CD8-positive, alpha-beta memory T cell (primary cell): ENCODE results near the gene LRRN2. TPM values are rescaled to one million over a fixed set of nuclear protein-coding genes. Genes with fewer than 3 reads are reported as not detected.

Experiments
- CTCF ChIA-PET: fragments of 350-600 bp; sonication (Branson Sonifier 250); formaldehyde crosslinking; loops from one replicate; lab custom pipeline; 2021; ENCODE audit warnings: antibody characterized with exemption; lab: Charles Lee
- POLR2A ChIA-PET: fragments of 350-600 bp; sonication (Branson Sonifier 250); formaldehyde crosslinking; loops from one replicate; lab custom pipeline; 2021; ENCODE audit warnings: antibody characterized with exemption; lab: Charles Lee
- DNase-seq, 5 donors: peaks; one replicate each; pipeline versions ENCODE4 v3.0.0 to v3.0.0-alpha.2; 2020 to 2022; ENCODE audit warnings: mixed read lengths in 1 of 5
- H3K27ac ChIP-seq: one replicate; pipeline ENCODE4 v1.7.0; 2013; ENCODE audit warnings: low read depth, mild to moderate bottlenecking, low read length, moderate library complexity
- H3K27me3 ChIP-seq: 2 replicates; pipeline ENCODE4 v1.7.0; 2013; ENCODE audit warnings: low read length, mild to moderate bottlenecking; ENCODE audit not compliant: insufficient read depth, poor library complexity, severe bottlenecking
- H3K36me3 ChIP-seq: 2 replicates; pipeline ENCODE4 v1.7.0; 2013; ENCODE audit warnings: mild to moderate bottlenecking, low read length, moderate library complexity; ENCODE audit not compliant: insufficient read depth
- H3K4me1 ChIP-seq: 2 replicates; pipeline ENCODE4 v1.7.0; 2013; ENCODE audit warnings: mild to moderate bottlenecking, low read length, moderate library complexity; ENCODE audit not compliant: insufficient read depth
- H3K4me3 ChIP-seq: 2 replicates; pipeline ENCODE4 v1.7.0; 2013; ENCODE audit warnings: mild to moderate bottlenecking, low read length
- H3K9me3 ChIP-seq: 2 replicates; pipeline ENCODE4 v1.7.0; 2013; ENCODE audit warnings: mild to moderate bottlenecking, low read length
- H3K27ac Mint-ChIP-seq, 8 donors: one replicate each; pipeline ENCODE4 v1.8.0; 2020 to 2021; ENCODE audit warnings: mixed read lengths in 8 of 8, mild to moderate bottlenecking in 6 of 8, inconsistent platforms in 3 of 8, moderate library complexity in 3 of 8
- H3K27me3 Mint-ChIP-seq, 2 donors: one replicate each; pipeline ENCODE4 v1.8.0; 2020 to 2021; ENCODE audit warnings: mixed read lengths in 2 of 2, mild to moderate bottlenecking in 1 of 2, moderate library complexity in 1 of 2
- H3K36me3 Mint-ChIP-seq, 3 donors: one replicate each; pipeline ENCODE4 v1.8.0; 2020 to 2021; ENCODE audit warnings: mixed read lengths in 3 of 3, inconsistent platforms in 1 of 3, mild to moderate bottlenecking in 1 of 3
- H3K4me1 Mint-ChIP-seq, 3 donors: one replicate each; pipeline ENCODE4 v1.8.0; 2020 to 2021; ENCODE audit warnings: mixed read lengths in 3 of 3, inconsistent platforms in 1 of 3, mild to moderate bottlenecking in 1 of 3
- H3K4me3 Mint-ChIP-seq, 7 donors: one replicate each; pipeline ENCODE4 v1.8.0; 2020 to 2021; ENCODE audit warnings: mixed read lengths in 7 of 7, mild to moderate bottlenecking in 6 of 7, moderate library complexity in 4 of 7, inconsistent platforms in 2 of 7
- H3K9me3 Mint-ChIP-seq, 5 donors: one replicate each; pipeline ENCODE4 v1.8.0; 2020 to 2022; ENCODE audit warnings: mixed read lengths in 5 of 5, mild to moderate bottlenecking in 3 of 5, moderate library complexity in 2 of 5, inconsistent platforms in 1 of 5
- polyA plus RNA-seq: library from polyadenylated mRNA; unstranded; fragments of 300-500 nt; fragmentation: Illumina TruSeq; gene quantifications from one replicate; pipeline ENCODE4 v1.2.3, GENCODE V29; 2021
- total RNA-seq, 2 experiments: library from RNA; stranded (reverse); gene quantifications; one replicate each; pipeline ENCODE4 v1.2.3, GENCODE V29; 2021

Gene LRRN2
- total and polyA plus RNA-seq, 3 experiments from 2014 or later, result not detected

DNA sequence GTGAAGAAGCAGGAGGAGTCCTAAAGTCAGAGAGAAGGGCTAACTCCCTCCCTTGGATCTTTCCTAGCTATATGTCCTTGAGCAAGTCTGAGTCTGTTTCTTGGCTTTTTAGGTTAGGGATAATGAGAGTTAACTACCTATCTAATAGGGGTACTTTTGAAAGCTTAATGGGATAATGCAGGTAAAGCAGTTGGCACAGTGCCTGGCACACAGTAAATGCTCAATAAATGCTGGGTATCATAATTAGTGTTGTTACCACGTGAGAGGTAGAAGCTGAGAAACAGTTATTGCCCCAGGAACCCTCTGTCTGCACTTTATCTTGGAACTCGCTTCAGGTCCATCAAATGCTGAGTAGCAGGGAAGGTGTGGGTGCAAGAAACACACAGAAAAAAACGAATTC is 5.5 kb downstream of the LRRN2 start:
- H3K9me3 Mint-ChIP-seq, result no peaks in the 10 kb centered on the region
- no peaks in the 10 kb centered on the region for H3K4me1 ChIP-seq
- H3K27me3 ChIP-seq, result no peaks in the 10 kb centered on the region
- H3K27ac ChIP-seq, result no peak overlapping the region
- H3K4me3 ChIP-seq, result no peak overlapping the region
- no peaks in the 10 kb centered on the region for H3K36me3 ChIP-seq
- DNase-seq, result no peak
- H3K4me3 Mint-ChIP-seq, result no peak overlapping the region
- H3K9me3 ChIP-seq, result no peaks in the 10 kb centered on the region
- H3K27ac Mint-ChIP-seq, result no peak overlapping the region
- peaks cover 20 to 59% of the 10 kb centered on the region in 2 donors for H3K27me3 Mint-ChIP-seq
- H3K4me1 Mint-ChIP-seq, result peaks cover 0 to 9% (median 2%) of the 10 kb centered on the region in 3 donors
- no peaks in the 10 kb centered on the region for H3K36me3 Mint-ChIP-seq
- POLR2A ChIA-PET, result no interaction called here
- CTCF ChIA-PET, result no interaction called here

- Mint-ChIP-seq H3K27ac (no peak overlapping the region), H3K4me1 (no peaks in the 10 kb centered on the region), H3K27me3 (peaks cover 14 to 49% of the 10 kb centered on the region in 2 donors), H3K4me3 (no peak overlapping the region), H3K9me3 (no peaks in the 10 kb centered on the region), H3K36me3 (no peaks in the 10 kb centered on the region)
- Histone ChIP-seq H3K4me1 (no peaks in the 10 kb centered on the region), H3K27ac (no peak overlapping the region), H3K4me3 (no peak overlapping the region), H3K9me3 (no peaks in the 10 kb centered on the region), H3K27me3 (no peaks in the 10 kb centered on the region), H3K36me3 (no peaks in the 10 kb centered on the region)
- ChIA-PET POLR2A (no interaction called here), CTCF (interaction anchor here (1.0 kb wide), 1 partner anchor 9 kb away, joined by 3 read pairs; no protein-coding TSS in a partner anchor)
- DNase-seq, result no peak
Observed at GRCh38 chr1:204678721-204679475, 6.6 kb downstream of the LRRN2 start.

GRCh38 chr1:204677864-204678263 is 7.7 kb downstream of the LRRN2 start:
- Histone ChIP-seq H3K27ac (no peak overlapping the region), H3K4me3 (no peak overlapping the region), H3K27me3 (no peaks in the 10 kb centered on the region), H3K9me3 (no peaks in the 10 kb centered on the region), H3K4me1 (no peaks in the 10 kb centered on the region), H3K36me3 (no peaks in the 10 kb centered on the region)
- peak overlapping the region in 1 of 8 donors; percentile 28 for H3K27ac Mint-ChIP-seq
- H3K36me3 Mint-ChIP-seq, result no peaks in the 10 kb centered on the region
- POLR2A ChIA-PET, result no interaction called here
- no peaks in the 10 kb centered on the region for H3K4me1 Mint-ChIP-seq
- no peaks in the 10 kb centered on the region for H3K9me3 Mint-ChIP-seq
- peaks cover 12 to 42% of the 10 kb centered on the region in 2 donors for H3K27me3 Mint-ChIP-seq
- DNase-seq, result no peak
- H3K4me3 Mint-ChIP-seq, result no peak overlapping the region
- CTCF ChIA-PET, result interaction anchor here (1.0 kb wide), 1 partner anchor 10 kb away, joined by 3 read pairs; no protein-coding TSS in a partner anchor

- Histone ChIP-seq H3K9me3 (no peaks in the 10 kb centered on the region), H3K36me3 (no peaks in the 10 kb centered on the region), H3K4me3 (no peak overlapping the region), H3K27me3 (no peaks in the 10 kb centered on the region), H3K27ac (no peak overlapping the region), H3K4me1 (no peaks in the 10 kb centered on the region)
- POLR2A ChIA-PET, result no interaction called here
- CTCF ChIA-PET, result interaction anchor here (1.2 kb wide), 1 partner anchor 34 kb away, joined by 3 read pairs; no protein-coding TSS in a partner anchor
- Mint-ChIP-seq H3K4me3 (no peak overlapping the region), H3K36me3 (no peaks in the 10 kb centered on the region), H3K27ac (no peak overlapping the region), H3K9me3 (no peaks in the 10 kb centered on the region), H3K4me1 (no peaks in the 10 kb centered on the region), H3K27me3 (peaks cover 10 to 31% of the 10 kb centered on the region in 2 donors)
- no peak for DNase-seq
Observed at GRCh38 chr1:204676043-204676442, 9.5 kb downstream of the LRRN2 start.

- no peak overlapping the region for H3K4me3 ChIP-seq
- Mint-ChIP-seq H3K9me3 (no peaks in the 10 kb centered on the region), H3K4me1 (no peaks in the 10 kb centered on the region), H3K36me3 (no peaks in the 10 kb centered on the region), H3K4me3 (no peak overlapping the region), H3K27me3 (peaks cover 8 to 23% of the 10 kb centered on the region in 2 donors), H3K27ac (peak overlapping the region in 1 of 8 donors; percentile 53)
- DNase-seq, result no peak
- H3K9me3 ChIP-seq, result no peaks in the 10 kb centered on the region
- POLR2A ChIA-PET, result no interaction called here
- no peaks in the 10 kb centered on the region for H3K4me1 ChIP-seq
- CTCF ChIA-PET, result no interaction called here
- no peaks in the 10 kb centered on the region for H3K36me3 ChIP-seq
- H3K27ac ChIP-seq, result no peak overlapping the region
- no peaks in the 10 kb centered on the region for H3K27me3 ChIP-seq
Observed at GRCh38 chr1:204673909-204674649, 11.5 kb downstream of the LRRN2 start.

- Histone ChIP-seq H3K36me3 (no peaks in the 10 kb centered on the region), H3K4me3 (no peak overlapping the region), H3K4me1 (no peaks in the 10 kb centered on the region), H3K9me3 (no peaks in the 10 kb centered on the region), H3K27me3 (no peaks in the 10 kb centered on the region), H3K27ac (peak overlapping the region; percentile 7)
- H3K36me3 Mint-ChIP-seq, result no peaks in the 10 kb centered on the region
- H3K4me3 Mint-ChIP-seq, result no peak overlapping the region
- CTCF ChIA-PET, result no interaction called here
- no peak overlapping the region for H3K27ac Mint-ChIP-seq
- POLR2A ChIA-PET, result no interaction called here
- DNase-seq, result no peak
- H3K27me3 Mint-ChIP-seq, result peaks cover 4 to 16% of the 10 kb centered on the region in 2 donors
- no peaks in the 10 kb centered on the region for H3K9me3 Mint-ChIP-seq
- no peaks in the 10 kb centered on the region for H3K4me1 Mint-ChIP-seq
Observed at GRCh38 chr1:204673209-204673608, 12.3 kb downstream of the LRRN2 start.

- H3K27ac Mint-ChIP-seq, result no peak overlapping the region
- ChIA-PET POLR2A (no interaction called here), CTCF (no interaction called here)
- H3K9me3 Mint-ChIP-seq, result no peaks in the 10 kb centered on the region
- peaks cover 0 to 16% of the 10 kb centered on the region in 2 donors for H3K27me3 Mint-ChIP-seq
- no peak for DNase-seq
- H3K4me1 Mint-ChIP-seq, result no peaks in the 10 kb centered on the region
- H3K4me3 Mint-ChIP-seq, result no peak overlapping the region
- no peaks in the 10 kb centered on the region for H3K4me1 ChIP-seq
- no peaks in the 10 kb centered on the region for H3K27me3 ChIP-seq
- peak overlapping the region; percentile 7 for H3K27ac ChIP-seq
- H3K4me3 ChIP-seq, result no peak overlapping the region
- no peaks in the 10 kb centered on the region for H3K36me3 ChIP-seq
- no peaks in the 10 kb centered on the region for H3K9me3 ChIP-seq
- H3K36me3 Mint-ChIP-seq, result no peaks in the 10 kb centered on the region
Observed at GRCh38 chr1:204672482-204673121, 12.9 kb downstream of the LRRN2 start.

GRCh38 chr1:204672069-204672468 is 13.5 kb downstream of the LRRN2 start:
- H3K4me3 Mint-ChIP-seq, result no peak overlapping the region
- H3K27ac Mint-ChIP-seq, result no peak overlapping the region
- H3K27me3 ChIP-seq, result no peaks in the 10 kb centered on the region
- ChIA-PET POLR2A (no interaction called here), CTCF (interaction anchor here (0.6 kb wide), 1 partner anchor 292 kb away, joined by 4 read pairs; no protein-coding TSS in a partner anchor)
- no peaks in the 10 kb centered on the region for H3K36me3 Mint-ChIP-seq
- H3K4me1 ChIP-seq, result no peaks in the 10 kb centered on the region
- H3K4me1 Mint-ChIP-seq, result no peaks in the 10 kb centered on the region
- DNase-seq, result no peak
- H3K27me3 Mint-ChIP-seq, result peaks cover 0 to 15% of the 10 kb centered on the region in 2 donors
- no peaks in the 10 kb centered on the region for H3K36me3 ChIP-seq
- no peaks in the 10 kb centered on the region for H3K9me3 ChIP-seq
- no peak overlapping the region for H3K27ac ChIP-seq
- no peak overlapping the region for H3K4me3 ChIP-seq
- H3K9me3 Mint-ChIP-seq, result no peaks in the 10 kb centered on the region
